NOMO-1 (cell line): ENCODE results near the gene RNF103.
"Not testable (repeated sequence)": the region's sequence is repeated elsewhere in the genome, so short reads cannot be mapped to it uniquely, and the experiment has no call there.

Source experiments
- DNase-seq, 2 experiments: peaks; one replicate each; lab custom pipeline; 2025; ENCODE audit not compliant: unreplicated experiment in 2 of 2; lab: John Stamatoyannopoulos, UW

Gene RNF103

GRCh38 chr2:86623494-86624266 lies at the start of gene RNF103:
Gene RNF103 (minus strand): TSS chr2:86623865. CDS start chr2:86622886, 979 bp downstream.
- DNase-seq, result peak; percentile 85 to 90

GRCh38 chr2:86673011-86673410 lies 49.3 kb upstream of the RNF103 start:
- DNase-seq, result no peak

- DNase-seq, result no peak
These were observed 48.4 kb upstream of the RNF103 start for GRCh38 chr2:86672027-86672545.

GRCh38 chr2:86671337-86671981 lies 47.8 kb upstream of the RNF103 start:
- DNase-seq, result no peak

- not testable (repeated sequence) for DNase-seq
These were observed 45.7 kb upstream of the RNF103 start for GRCh38 chr2:86669323-86669722.

GRCh38 chr2:86661333-86661732 lies 37.7 kb upstream of the RNF103 start:
- DNase-seq, result no peak

- DNase-seq, result no peak
These were observed 26.5 kb upstream of the RNF103 start for GRCh38 chr2:86650188-86650587.

GRCh38 chr2:86649119-86649947 lies 25.7 kb upstream of the RNF103 start:
- DNase-seq, result no peak

- DNase-seq, result no peak
These were observed 25.0 kb upstream of the RNF103 start for GRCh38 chr2:86648681-86649080.

- DNase-seq, result no peak
These were observed 23.2 kb upstream of the RNF103 start for GRCh38 chr2:86646865-86647264.

- no peak for DNase-seq
These were observed 22.7 kb upstream of the RNF103 start for GRCh38 chr2:86646329-86646728.

GRCh38 chr2:86645752-86646151 lies 22.1 kb upstream of the RNF103 start:
- DNase-seq, result no peak

GRCh38 chr2:86638712-86639111 lies 15.0 kb upstream of the RNF103 start:
- DNase-seq, result no peak

- DNase-seq, result no peak
These were observed 13.2 kb upstream of the RNF103 start for GRCh38 chr2:86636842-86637241.

- DNase-seq, result no peak
These were observed 10.7 kb upstream of the RNF103 start for GRCh38 chr2:86634352-86634751.

- no peak for DNase-seq
These were observed 9.5 kb upstream of the RNF103 start for GRCh38 chr2:86633155-86633651.

- no peak for DNase-seq
These were observed 9.0 kb upstream of the RNF103 start for GRCh38 chr2:86632672-86633071.

- no peak for DNase-seq
These were observed 8.3 kb upstream of the RNF103 start for GRCh38 chr2:86631846-86632485.

GRCh38 chr2:86628091-86628522 lies 4.4 kb upstream of the RNF103 start:
- DNase-seq, result no peak

GRCh38 chr2:86627550-86627949 lies 3.9 kb upstream of the RNF103 start:
- no peak for DNase-seq
